OCI-LY7 (cell line): ENCODE measurements around the gene PPP2R5C. TPM values are rescaled to one million over a fixed set of nuclear protein-coding genes. Genes with fewer than 3 reads are reported as not detected.

Source experiments
- BruUV-seq: library from RNA; stranded (reverse); fragments of 400-500 nt; replicated peaks from 2 replicates; lab custom pipeline; 2021; lab: Mats Ljungman, UMichigan
- CTCF ChIA-PET: fragments of 300-600 bp; sonication (Branson Sonifier 250); formaldehyde crosslinking; loops from one replicate; lab custom pipeline; 2022; ENCODE audit warnings: antibody characterized with exemption; ENCODE audit not compliant: unreplicated experiment; lab: Charles Lee
- POLR2A ChIA-PET: fragments of 300-600 bp; sonication (Branson Sonifier 250); formaldehyde crosslinking; loops from one replicate; lab custom pipeline; 2022; ENCODE audit warnings: antibody characterized with exemption; lab: Charles Lee
- DNase-seq: peaks from one replicate; pipeline ENCODE4 v3.0.0-alpha.2; 2015; ENCODE audit warnings: low spot score
- H2AFZ ChIP-seq: fragments of 200-600 bp; sonication (generic), shearing (Covaris generic); 2 replicates; pipeline ENCODE4 v1.6.1; 2014; ENCODE audit warnings: mild to moderate bottlenecking, antibody characterized with exemption, low read length, moderate library complexity
- H3K27ac ChIP-seq: fragments of 200-600 bp; sonication (generic); 2 replicates; pipeline ENCODE4 v1.5.1; 2014; ENCODE audit warnings: mixed run types, low read depth, mild to moderate bottlenecking, moderate library complexity, low read length, inconsistent platforms; ENCODE audit not compliant: poor library complexity, severe bottlenecking
- H3K36me3 ChIP-seq: fragments of 200-600 bp; sonication (generic); 2 replicates; pipeline ENCODE4 v1.6.1; 2014; ENCODE audit warnings: mild to moderate bottlenecking, antibody characterized with exemption, low read length, moderate library complexity, mixed read lengths; ENCODE audit not compliant: insufficient read depth
- H3K4me1 ChIP-seq: fragments of 200-600 bp; sonication (generic); 2 replicates; pipeline ENCODE4 v1.5.1; 2014; ENCODE audit warnings: mild to moderate bottlenecking, low read length; ENCODE audit not compliant: insufficient read depth, poor library complexity, severe bottlenecking
- H3K4me2 ChIP-seq: fragments of 200-600 bp; sonication (generic); 2 replicates; pipeline ENCODE4 v1.6.1; 2014; ENCODE audit warnings: mild to moderate bottlenecking, low read length
- H3K4me3 ChIP-seq: fragments of 200-600 bp; sonication (generic); 2 replicates; pipeline ENCODE4 v1.5.1; 2014; ENCODE audit warnings: mild to moderate bottlenecking, low read depth, low read length; ENCODE audit not compliant: poor library complexity, severe bottlenecking
- H3K79me2 ChIP-seq: fragments of 200-600 bp; sonication (generic); 2 replicates; pipeline ENCODE4 v1.6.1; 2016; ENCODE audit warnings: low read depth, mild to moderate bottlenecking, low read length, moderate library complexity, mixed read lengths; ENCODE audit not compliant: insufficient read depth
- H3K9me2 ChIP-seq: fragments of 200-600 bp; sonication (generic); 2 replicates; pipeline ENCODE4 v1.6.1; 2016; ENCODE audit warnings: mild to moderate bottlenecking, low read length, mixed read lengths; ENCODE audit not compliant: insufficient read depth
- H3K9me3 ChIP-seq: fragments of 200-600 bp; sonication (generic); 2 replicates; pipeline ENCODE4 v1.6.1; 2014; ENCODE audit warnings: mild to moderate bottlenecking, mixed run types, low read length, mixed read lengths
- H4K20me1 ChIP-seq: fragments of 200-600 bp; sonication (generic); 2 replicates; pipeline ENCODE4 v1.6.1; 2014; ENCODE audit warnings: mild to moderate bottlenecking, antibody characterized with exemption, low read length, moderate library complexity, mixed read lengths; ENCODE audit not compliant: insufficient read depth
- EZH2phosphoT487 ChIP-seq: fragments of 200-600 bp; sonication (generic); IDR thresholded peaks from 2 replicates; pipeline ENCODE4 v1.6.1; 2018; ENCODE audit warnings: low read depth, borderline replicate concordance, mild to moderate bottlenecking, mixed run types, antibody characterized with exemption, low read length, moderate library complexity, mixed read lengths
- intact Hi-C: fragments of 100-400 bp; cut with micrococcal nuclease; formaldehyde crosslinking; loops from one replicate; pipeline ENCODE4 v1.10.0; 2022; ENCODE audit not compliant: unreplicated experiment
- total RNA-seq, 2 experiments: library from RNA; depleted of rRNA in 1 of 2; stranded (reverse); fragments of >200 nt in 1 of 2; shearing (Covaris generic) in 1 of 2; gene quantifications; 2 replicates each; pipeline ENCODE4 v1.2.3, GENCODE V29; 2014 to 2022
- TF ChIP-seq, protein P1 (sequence below): fragments of 200-600 bp; sonication (generic); conservative IDR thresholded peaks from 2 replicates; pipeline ENCODE4 v1.5.1; 2014; ENCODE audit warnings: mild to moderate bottlenecking, antibody characterized with exemption, low read length, moderate library complexity, mixed read lengths

Gene PPP2R5C
- total RNA-seq, 2 experiments from 2014 or later, result 161 to 236 TPM

DNA sequence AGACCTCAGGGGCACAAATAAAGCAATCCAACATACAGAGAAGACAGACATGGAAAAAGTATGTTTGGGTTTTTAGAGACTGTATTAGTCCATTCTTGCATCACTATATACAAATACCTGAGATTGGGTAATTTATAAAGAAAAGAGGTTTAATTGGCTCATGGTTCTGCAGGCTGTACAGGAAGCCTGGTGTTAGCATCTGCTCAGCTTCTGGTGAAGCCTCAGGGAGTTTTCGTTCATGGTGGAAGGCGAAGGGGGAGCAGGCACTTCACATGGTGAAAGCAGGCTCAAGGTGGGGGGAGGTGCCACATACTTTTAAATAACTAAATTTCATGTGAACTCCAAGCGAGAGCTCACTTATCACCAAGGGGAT lies 3.7 kb upstream of the PPP2R5C start:
- Histone ChIP-seq H3K27ac (no peak overlapping the region), H3K4me2 (no peak overlapping the region), H3K79me2 (no peaks in the 10 kb centered on the region; the same call in 1 of the 2 replicates), H3K9me2 (no peaks in the 10 kb centered on the region), H2AFZ (no peak overlapping the region), H3K9me3 (peaks cover 9% of the 10 kb centered on the region), H3K4me3 (no peak overlapping the region), H3K4me1 (peaks cover 10% of the 10 kb centered on the region), H4K20me1 (0 out of 2 replicates have a peak, but pooled peaks cover 4% of the 10 kb centered on the region), H3K36me3 (no peaks in the 10 kb centered on the region)
- CTCF ChIA-PET, result no interaction called here
- POLR2A ChIA-PET, result interaction anchor here (0.5 kb wide), 1 partner anchor 256 kb away, joined by 3 read pairs; no protein-coding TSS in a partner anchor
- intact Hi-C loops, result no loop called here
- BruUV-seq, result no TSS peak
- no peak for TF ChIP-seq EZH2phosphoT487
- TF ChIP-seq, protein P1, sequence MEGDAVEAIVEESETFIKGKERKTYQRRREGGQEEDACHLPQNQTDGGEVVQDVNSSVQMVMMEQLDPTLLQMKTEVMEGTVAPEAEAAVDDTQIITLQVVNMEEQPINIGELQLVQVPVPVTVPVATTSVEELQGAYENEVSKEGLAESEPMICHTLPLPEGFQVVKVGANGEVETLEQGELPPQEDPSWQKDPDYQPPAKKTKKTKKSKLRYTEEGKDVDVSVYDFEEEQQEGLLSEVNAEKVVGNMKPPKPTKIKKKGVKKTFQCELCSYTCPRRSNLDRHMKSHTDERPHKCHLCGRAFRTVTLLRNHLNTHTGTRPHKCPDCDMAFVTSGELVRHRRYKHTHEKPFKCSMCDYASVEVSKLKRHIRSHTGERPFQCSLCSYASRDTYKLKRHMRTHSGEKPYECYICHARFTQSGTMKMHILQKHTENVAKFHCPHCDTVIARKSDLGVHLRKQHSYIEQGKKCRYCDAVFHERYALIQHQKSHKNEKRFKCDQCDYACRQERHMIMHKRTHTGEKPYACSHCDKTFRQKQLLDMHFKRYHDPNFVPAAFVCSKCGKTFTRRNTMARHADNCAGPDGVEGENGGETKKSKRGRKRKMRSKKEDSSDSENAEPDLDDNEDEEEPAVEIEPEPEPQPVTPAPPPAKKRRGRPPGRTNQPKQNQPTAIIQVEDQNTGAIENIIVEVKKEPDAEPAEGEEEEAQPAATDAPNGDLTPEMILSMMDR, result no peak
- DNase-seq, result no peak

DNA sequence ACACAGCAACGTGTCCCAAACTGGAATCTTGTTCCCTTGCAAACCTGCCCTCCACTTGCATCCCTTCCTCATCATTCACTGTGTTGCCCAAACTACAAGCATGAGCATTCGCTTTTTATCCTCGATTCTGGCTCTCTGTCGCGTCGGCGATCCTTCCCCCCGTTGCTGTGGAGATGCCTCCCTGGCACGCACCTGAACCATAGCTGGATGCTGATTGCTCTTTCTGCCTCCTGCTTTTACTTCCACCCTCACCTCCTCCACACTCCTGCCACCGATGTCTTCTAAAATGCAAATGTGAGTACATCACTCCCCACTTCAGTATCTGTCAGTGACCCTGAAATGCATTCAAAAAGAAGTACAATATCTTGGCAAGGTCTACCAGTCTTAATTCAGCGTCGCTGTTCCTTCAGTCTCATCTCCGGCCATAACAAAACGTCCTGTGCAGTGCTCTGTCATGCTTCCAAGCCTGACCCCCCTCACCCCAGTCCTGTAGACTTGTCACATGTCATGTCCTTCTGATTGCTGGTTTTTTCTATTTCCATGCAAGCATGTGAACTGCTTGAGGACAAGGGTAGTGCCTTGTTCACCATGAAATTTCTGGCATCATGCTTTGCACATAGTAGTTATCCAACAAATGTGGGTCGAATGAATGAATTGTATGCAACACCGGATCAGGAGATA lies 2.5 kb upstream of the PPP2R5C start:
- CTCF ChIA-PET, result no interaction called here
- Histone ChIP-seq H3K36me3 (no peaks in the 10 kb centered on the region; the same call in 1 of the 2 replicates), H3K4me1 (peaks cover 12% of the 10 kb centered on the region), H3K79me2 (no peaks in the 10 kb centered on the region; the same call in 1 of the 2 replicates), H3K4me2 (no peak overlapping the region), H3K9me2 (no peaks in the 10 kb centered on the region), H3K27ac (no peak overlapping the region), H4K20me1 (0 out of 2 replicates have a peak, but pooled peaks cover 5% of the 10 kb centered on the region), H3K4me3 (no peak overlapping the region), H2AFZ (no peak overlapping the region), H3K9me3 (peaks cover 5% of the 10 kb centered on the region)
- no peak for DNase-seq
- no peak for TF ChIP-seq EZH2phosphoT487
- TF ChIP-seq, protein P1, result no peak
- BruUV-seq, result no TSS peak
- POLR2A ChIA-PET, result interaction anchor here (0.6 to 1.7 kb wide), 4 partner anchors 9 to 78 kb away, joined by 3 read pairs; no protein-coding TSS in a partner anchor
- intact Hi-C loops, result no loop called here
